Ishikawa (cell line): ENCODE data around the gene SCNN1A.
A peak's percentile ranks its signal among the peaks of the same experiment; 100 is the strongest.

ENCODE experiments used
- CEBPB ChIP-seq: IDR thresholded peaks from 2 replicates; pipeline ENCODE4 v1.6.1; 2012
- CREB1 ChIP-seq: IDR thresholded peaks from 2 replicates; pipeline ENCODE4 v1.6.1; 2012; ENCODE audit warnings: low read depth
- EGR1 ChIP-seq: IDR thresholded peaks from 2 replicates; pipeline ENCODE4 v1.6.1; 2012
- EP300 ChIP-seq: IDR thresholded peaks from 2 replicates; pipeline ENCODE4 v1.6.1; 2012; ENCODE audit warnings: borderline replicate concordance
- FOXM1 ChIP-seq: IDR thresholded peaks from 2 replicates; pipeline ENCODE4 v1.6.1; 2012; ENCODE audit warnings: low read depth, borderline replicate concordance
- NFIC ChIP-seq: IDR thresholded peaks from 2 replicates; pipeline ENCODE4 v1.6.1; 2012
- RAD21 ChIP-seq: IDR thresholded peaks from 2 replicates; pipeline ENCODE4 v1.6.1; 2012; ENCODE audit warnings: low read depth
- TAF1 ChIP-seq: IDR thresholded peaks from 2 replicates; pipeline ENCODE4 v1.6.1; 2012; ENCODE audit warnings: low read depth, mild to moderate bottlenecking
- TCF12 ChIP-seq: IDR thresholded peaks from 2 replicates; pipeline ENCODE4 v1.6.1; 2012; ENCODE audit warnings: low read depth
- TEAD4 ChIP-seq: IDR thresholded peaks from 2 replicates; pipeline ENCODE4 v1.6.1; 2012
- YY1 ChIP-seq: IDR thresholded peaks from 2 replicates; pipeline ENCODE4 v1.6.1; 2012; ENCODE audit warnings: low read depth
- ZBTB7A ChIP-seq: IDR thresholded peaks from 2 replicates; pipeline ENCODE4 v1.6.1; 2012; ENCODE audit warnings: low read depth
- TF ChIP-seq, protein P1 (sequence below): IDR thresholded peaks from 2 replicates; pipeline ENCODE4 v1.6.1; 2012; ENCODE audit warnings: low read depth, mild to moderate bottlenecking
- TF ChIP-seq, protein P2 (sequence below): IDR thresholded peaks from 2 replicates; pipeline ENCODE4 v1.6.1; 2012
- TF ChIP-seq, protein P3 (sequence below): IDR thresholded peaks from 2 replicates; pipeline ENCODE4 v1.6.1; 2012

SCNN1A gene

DNA sequence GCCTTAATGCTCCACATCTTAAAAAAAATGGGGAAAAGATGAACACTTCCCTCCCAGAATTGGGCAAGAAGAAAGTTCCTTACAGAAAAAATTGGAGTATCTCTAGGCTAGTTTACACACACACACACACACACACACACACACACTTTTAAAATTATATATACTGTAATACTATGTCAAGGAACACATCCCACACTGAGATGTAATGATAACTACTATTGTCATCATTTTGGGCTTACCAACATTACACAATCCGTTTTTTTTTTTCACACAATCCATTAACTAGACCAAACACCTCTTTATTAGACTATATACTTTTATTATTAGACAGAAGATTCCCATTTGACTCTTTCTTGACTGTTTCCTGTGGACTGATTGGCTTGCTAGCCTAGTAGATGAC is 11.1 kb upstream of the SCNN1A start:
- TF ChIP-seq, protein P1, sequence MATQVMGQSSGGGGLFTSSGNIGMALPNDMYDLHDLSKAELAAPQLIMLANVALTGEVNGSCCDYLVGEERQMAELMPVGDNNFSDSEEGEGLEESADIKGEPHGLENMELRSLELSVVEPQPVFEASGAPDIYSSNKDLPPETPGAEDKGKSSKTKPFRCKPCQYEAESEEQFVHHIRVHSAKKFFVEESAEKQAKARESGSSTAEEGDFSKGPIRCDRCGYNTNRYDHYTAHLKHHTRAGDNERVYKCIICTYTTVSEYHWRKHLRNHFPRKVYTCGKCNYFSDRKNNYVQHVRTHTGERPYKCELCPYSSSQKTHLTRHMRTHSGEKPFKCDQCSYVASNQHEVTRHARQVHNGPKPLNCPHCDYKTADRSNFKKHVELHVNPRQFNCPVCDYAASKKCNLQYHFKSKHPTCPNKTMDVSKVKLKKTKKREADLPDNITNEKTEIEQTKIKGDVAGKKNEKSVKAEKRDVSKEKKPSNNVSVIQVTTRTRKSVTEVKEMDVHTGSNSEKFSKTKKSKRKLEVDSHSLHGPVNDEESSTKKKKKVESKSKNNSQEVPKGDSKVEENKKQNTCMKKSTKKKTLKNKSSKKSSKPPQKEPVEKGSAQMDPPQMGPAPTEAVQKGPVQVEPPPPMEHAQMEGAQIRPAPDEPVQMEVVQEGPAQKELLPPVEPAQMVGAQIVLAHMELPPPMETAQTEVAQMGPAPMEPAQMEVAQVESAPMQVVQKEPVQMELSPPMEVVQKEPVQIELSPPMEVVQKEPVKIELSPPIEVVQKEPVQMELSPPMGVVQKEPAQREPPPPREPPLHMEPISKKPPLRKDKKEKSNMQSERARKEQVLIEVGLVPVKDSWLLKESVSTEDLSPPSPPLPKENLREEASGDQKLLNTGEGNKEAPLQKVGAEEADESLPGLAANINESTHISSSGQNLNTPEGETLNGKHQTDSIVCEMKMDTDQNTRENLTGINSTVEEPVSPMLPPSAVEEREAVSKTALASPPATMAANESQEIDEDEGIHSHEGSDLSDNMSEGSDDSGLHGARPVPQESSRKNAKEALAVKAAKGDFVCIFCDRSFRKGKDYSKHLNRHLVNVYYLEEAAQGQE: no peak
- TF ChIP-seq TEAD4 (no peak), EGR1 (no peak), ZBTB7A (no peak), NFIC (no peak), TAF1 (no peak), EP300 (no peak), RAD21 (no peak), FOXM1 (no peak), CEBPB (no peak), TCF12 (no peak)
- TF ChIP-seq, protein P2, sequence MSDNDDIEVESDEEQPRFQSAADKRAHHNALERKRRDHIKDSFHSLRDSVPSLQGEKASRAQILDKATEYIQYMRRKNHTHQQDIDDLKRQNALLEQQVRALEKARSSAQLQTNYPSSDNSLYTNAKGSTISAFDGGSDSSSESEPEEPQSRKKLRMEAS: no peak
- TF ChIP-seq, protein P3, sequence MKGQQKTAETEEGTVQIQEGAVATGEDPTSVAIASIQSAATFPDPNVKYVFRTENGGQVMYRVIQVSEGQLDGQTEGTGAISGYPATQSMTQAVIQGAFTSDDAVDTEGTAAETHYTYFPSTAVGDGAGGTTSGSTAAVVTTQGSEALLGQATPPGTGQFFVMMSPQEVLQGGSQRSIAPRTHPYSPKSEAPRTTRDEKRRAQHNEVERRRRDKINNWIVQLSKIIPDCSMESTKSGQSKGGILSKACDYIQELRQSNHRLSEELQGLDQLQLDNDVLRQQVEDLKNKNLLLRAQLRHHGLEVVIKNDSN: no peak

DNA sequence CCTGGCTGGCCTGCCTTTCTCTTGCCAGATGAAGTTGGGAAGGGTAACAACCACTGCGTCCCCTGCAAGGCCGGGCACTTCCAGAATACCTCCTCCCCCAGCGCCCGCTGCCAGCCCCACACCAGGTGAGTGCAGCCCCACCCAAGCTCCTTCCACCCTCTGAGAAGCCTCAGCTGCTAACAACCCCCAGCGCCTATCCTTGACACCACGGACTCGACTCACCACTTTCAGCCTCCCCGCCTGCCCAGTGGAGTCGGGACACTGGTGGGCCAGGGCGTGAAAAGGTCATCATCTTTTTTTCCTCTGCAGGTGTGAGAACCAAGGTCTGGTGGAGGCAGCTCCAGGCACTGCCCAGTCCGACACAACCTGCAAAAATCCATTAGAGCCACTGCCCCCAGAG is 10.7 kb upstream of the SCNN1A start:
- TF ChIP-seq, protein P2: no peak
- TF ChIP-seq TCF12: no peak
- TF ChIP-seq FOXM1: no peak

DNA sequence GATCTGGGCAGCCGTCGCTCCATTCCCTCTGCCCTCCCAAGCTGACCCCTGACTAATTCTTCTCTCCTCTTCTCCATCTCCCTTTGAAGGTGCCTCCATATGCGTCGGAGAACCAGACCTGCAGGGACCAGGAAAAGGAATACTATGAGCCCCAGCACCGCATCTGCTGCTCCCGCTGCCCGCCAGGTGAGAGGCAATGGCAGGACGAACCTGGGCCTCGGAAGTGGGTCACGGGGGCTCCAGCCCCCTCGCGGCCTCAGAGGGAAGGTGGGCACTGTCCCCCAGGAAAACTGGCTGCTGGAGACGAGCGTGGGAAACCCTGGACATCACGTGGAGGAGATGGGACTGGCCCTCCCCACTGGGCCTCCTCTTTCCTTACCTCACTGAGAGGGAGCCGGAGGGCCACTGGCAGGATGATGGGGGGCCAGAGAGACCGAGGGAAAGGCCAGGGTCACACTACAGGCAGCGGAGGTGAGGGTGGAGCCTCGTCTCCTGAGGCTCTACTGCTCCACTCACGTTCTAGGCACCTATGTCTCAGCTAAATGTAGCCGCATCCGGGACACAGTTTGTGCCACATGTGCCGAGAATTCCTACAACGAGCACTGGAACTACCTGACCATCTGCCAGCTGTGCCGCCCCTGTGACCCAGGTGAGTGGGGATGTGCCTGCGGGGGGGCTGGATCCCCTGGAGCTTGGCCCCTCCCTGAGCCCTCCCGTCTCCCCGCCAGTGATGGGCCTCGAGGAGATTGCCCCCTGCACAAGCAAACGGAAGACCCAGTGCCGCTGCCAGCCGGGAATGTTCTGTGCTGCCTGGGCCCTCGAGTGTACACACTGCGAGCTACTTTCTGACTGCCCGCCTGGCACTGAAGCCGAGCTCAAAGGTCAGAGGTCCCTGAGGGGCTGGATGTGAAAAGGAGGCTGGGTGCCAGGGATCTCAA is 9.4 kb upstream of the SCNN1A start:
- no peak for TF ChIP-seq NFIC
- TF ChIP-seq, protein P1: no peak
- no peak for TF ChIP-seq TAF1
- no peak for TF ChIP-seq TCF12
- TF ChIP-seq CREB1: no peak
- no peak for TF ChIP-seq YY1
- TF ChIP-seq FOXM1: no peak
- TF ChIP-seq EP300: no peak
- TF ChIP-seq CEBPB: no peak
- TF ChIP-seq TEAD4: no peak
- no peak for TF ChIP-seq ZBTB7A
- TF ChIP-seq RAD21: no peak
- TF ChIP-seq, protein P2: no peak
- TF ChIP-seq, protein P3: no peak
- no peak for TF ChIP-seq EGR1

DNA sequence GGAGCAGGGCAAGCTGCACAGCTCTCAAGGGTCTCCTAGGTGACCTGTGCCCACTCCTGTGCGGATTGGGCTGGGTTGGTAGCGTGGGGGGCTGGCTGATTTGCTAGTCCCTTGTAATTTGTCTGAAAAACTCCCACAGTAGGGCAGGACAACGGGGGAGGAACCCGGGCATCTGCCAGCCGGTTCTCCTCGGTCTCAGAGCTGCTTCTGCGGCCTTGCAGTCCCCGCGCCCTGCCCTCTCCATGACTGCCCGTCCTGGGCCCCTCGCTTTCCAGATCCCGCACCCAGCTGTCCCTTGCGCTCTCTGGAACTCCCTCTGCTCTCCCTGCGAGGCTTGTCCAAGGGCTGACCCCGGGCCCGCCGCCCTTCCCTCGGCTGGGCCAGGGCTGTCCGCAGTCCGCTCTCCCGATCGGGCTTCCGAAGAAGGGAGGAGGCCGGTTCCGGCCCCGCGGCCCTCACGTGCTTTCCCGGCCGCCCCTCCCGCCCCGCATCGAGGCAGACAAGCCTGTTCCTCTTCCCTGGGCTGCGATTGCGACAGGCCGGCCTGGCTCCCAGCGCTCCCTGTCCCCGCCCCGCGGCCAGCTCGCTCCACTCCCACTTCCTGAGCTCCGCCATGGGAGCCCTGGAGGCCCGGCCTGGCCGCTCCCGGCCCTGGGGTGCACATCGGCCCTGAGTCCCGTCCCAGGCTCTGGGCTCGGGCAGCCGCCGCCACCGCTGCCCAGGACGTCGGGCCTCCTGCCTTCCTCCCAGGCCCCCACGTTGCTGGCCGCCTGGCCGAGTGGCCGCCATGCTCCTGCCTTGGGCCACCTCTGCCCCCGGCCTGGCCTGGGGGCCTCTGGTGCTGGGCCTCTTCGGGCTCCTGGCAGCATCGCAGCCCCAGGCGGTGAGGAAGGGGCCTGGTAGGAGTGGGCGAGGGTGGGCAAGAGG is 8.5 kb upstream of the SCNN1A start, which contains the start of gene LTBR:
LTBR (plus strand) TSS at position 591 of the 927 bp plus-strand sequence; CDS start at position 788, 197 bp downstream.
- peak; percentile 39; the same call in 1 of the 2 replicates for TF ChIP-seq RAD21
- peak; percentile 45; the same call in 1 of the 2 replicates for TF ChIP-seq FOXM1
- peak; percentile 75 for TF ChIP-seq EP300
- TF ChIP-seq CEBPB: peak; percentile 99
- peak; percentile 86 for TF ChIP-seq TAF1
- peak; percentile 86 for TF ChIP-seq TCF12
- TF ChIP-seq, protein P3: peak; percentile 93
- TF ChIP-seq, protein P1: 0 out of 2 replicates have a peak, but pooled peaks have one; percentile 14
- TF ChIP-seq CREB1: peak; percentile 38; the same call in 1 of the 2 replicates
- peak; percentile 48 for TF ChIP-seq ZBTB7A
- TF ChIP-seq TEAD4: no peak; the same call in 1 of the 2 replicates
- TF ChIP-seq, protein P2: peak; percentile 99
- TF ChIP-seq YY1: peak; percentile 78; the same call in 1 of the 2 replicates
- TF ChIP-seq NFIC: peak; percentile 67
- TF ChIP-seq EGR1: no peak; the same call in 1 of the 2 replicates
